Neuron (in vitro differentiated cells): ENCODE data around the gene TMIGD2.
"Not testable (repeated sequence)": the region's sequence is repeated elsewhere in the genome, so short reads cannot be mapped to it uniquely, and the experiment has no call there.

Source experiments
- H2AFZ ChIP-seq: one replicate; pipeline ENCODE4 v1.6.1; 2013; ENCODE audit warnings: low read depth, mild to moderate bottlenecking, inconsistent platforms, low read length, moderate library complexity
- H3K27me3 ChIP-seq: one replicate; pipeline ENCODE4 v1.6.1; 2013; ENCODE audit warnings: low read length; ENCODE audit not compliant: insufficient read depth
- H3K36me3 ChIP-seq: one replicate; pipeline ENCODE4 v1.6.1; 2013; ENCODE audit warnings: low read length; ENCODE audit not compliant: insufficient read depth
- H3K4me1 ChIP-seq: one replicate; pipeline ENCODE4 v1.6.1; 2013; ENCODE audit warnings: low read length; ENCODE audit not compliant: insufficient read depth
- H3K4me3 ChIP-seq: 2 replicates; pipeline ENCODE4 v1.5.1; 2013; ENCODE audit warnings: mild to moderate bottlenecking, low read length, moderate library complexity
- H3K9me3 ChIP-seq: one replicate; pipeline ENCODE4 v1.6.1; 2013; ENCODE audit warnings: low read length

TMIGD2 gene

DNA sequence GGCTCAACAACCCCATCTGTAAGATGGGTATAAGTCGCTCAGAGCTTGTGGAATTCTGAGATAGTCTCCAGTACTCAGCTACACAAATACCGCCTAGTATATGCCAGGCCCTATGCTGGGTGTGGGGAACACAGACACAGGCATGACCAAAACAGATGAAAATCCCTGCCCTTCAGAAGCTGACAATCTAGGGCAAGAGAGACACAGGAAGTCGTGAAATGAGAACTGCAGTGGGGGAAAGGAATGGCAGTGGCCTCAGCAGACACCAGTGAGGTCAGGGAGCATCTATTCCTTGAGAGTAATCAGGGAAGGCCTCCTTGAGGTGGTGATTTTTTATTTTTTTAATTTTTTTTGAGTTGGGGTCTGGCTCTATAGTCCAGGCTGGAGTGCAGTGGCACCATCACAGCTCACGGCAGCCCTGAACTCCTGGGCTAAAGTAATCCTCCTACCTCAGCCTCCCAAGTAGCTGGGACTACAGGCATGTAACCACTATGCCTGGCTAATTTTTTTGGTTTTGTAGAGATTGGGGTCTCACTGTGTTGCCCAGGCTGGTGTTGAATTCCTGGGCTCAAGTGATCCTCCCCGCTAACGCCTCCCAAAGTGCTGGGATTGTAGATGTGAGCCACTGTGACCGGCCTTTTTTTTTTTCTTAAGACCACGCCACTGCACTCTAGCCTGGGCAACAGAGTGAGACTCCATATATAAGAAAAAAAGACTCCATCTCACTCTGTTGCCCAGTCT lies 3.2 kb downstream of the TMIGD2 start:
- no peaks in the 10 kb centered on the region for H3K36me3 ChIP-seq
- H3K9me3 ChIP-seq = no peaks in the 10 kb centered on the region
- no peaks in the 10 kb centered on the region for H3K27me3 ChIP-seq
- H3K4me3 ChIP-seq = no peak overlapping the region
- peaks cover 6% of the 10 kb centered on the region for H3K4me1 ChIP-seq
- no peak overlapping the region for H2AFZ ChIP-seq

DNA sequence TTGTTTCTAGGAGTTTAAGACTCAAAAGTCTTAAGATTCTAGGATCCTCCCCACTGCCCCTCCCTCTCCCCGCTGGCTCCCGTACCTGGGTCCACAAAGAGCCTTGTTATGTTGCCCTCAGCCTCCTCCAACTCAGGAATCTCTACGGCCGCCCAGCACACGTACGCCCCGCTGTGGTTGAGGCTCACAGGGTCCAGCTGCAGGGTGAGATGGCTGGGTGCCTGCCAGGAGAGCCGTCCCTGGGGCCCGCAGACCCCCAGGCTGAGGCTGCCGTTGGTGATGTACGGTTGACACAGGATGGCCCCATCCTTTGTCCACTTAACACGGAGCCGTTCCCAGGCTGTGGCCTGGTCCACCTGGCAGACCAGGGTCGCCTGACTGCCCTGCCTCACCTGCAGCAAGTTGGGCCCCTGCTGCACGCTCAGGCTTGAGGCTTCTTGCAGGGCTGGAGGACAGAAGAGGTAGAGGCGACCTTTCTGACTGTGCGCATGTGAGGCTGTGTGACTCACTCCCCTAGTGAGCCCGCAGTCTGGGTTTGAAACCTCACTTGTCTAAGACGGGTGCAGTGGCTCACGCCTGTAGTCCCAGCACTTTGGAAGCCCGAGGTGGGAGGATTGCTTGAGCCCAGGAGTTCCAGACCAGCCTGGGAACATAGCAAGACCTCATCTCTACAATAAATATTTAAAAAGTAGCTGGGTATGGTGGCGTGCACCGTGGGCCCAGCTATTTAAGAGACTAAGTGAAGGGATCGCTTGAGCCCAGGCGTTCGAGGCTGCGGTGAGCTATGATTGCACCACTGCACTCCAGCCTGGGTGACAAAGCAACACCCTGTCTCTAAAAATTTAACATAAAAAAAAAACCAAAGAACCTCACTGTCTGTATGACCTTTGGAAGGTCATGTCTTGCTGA lies 4.0 kb downstream of the TMIGD2 start:
- Histone ChIP-seq H3K27me3 (no peaks in the 10 kb centered on the region), H3K36me3 (no peaks in the 10 kb centered on the region), H3K4me1 (peaks cover 6% of the 10 kb centered on the region), H2AFZ (no peak overlapping the region), H3K9me3 (no peaks in the 10 kb centered on the region), H3K4me3 (no peak overlapping the region)

DNA sequence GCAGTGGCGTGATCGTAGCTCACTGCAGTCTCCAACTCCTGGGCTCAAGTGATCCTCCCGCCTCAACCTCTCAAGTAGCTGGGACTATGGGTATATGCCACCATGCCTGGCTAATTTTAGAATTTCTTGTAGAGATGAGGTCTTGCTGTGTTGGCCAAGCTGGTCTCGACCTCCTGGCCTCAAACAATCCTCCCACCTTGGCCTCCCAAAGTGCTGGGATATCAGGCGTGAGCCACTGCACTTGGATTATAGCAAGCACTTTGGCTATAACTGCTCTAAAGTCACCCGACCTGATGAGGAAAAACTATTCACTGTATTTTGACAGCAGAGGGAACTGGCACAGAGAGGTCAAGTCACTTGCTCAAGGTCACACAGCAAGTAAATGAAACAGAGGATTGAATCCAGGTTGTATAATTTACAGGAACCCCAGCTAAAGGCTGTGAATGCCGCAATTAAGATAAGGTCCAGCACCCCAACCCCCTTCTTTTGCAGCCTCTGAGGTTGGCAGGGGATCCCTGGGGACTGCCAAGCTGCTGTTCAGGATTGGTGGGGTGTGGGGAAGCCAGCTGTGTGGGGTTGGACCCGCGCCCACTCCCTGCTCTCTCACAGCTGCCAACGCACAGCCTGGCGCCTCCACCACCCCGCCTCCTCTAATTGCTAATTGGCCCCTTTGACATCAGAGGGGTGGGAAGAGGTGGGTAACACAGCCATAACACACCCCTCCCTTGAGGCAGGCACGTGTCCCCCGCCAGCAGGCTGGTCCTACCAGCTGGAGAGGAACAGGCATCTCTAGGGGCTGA lies 6.0 kb downstream of the TMIGD2 start:
- no peaks in the 10 kb centered on the region for H3K9me3 ChIP-seq
- H3K4me3 ChIP-seq = no peak overlapping the region
- no peak overlapping the region for H2AFZ ChIP-seq
- peaks cover under 1% of the 10 kb centered on the region for H3K4me1 ChIP-seq
- no peaks in the 10 kb centered on the region for H3K27me3 ChIP-seq
- peaks cover 3% of the 10 kb centered on the region for H3K36me3 ChIP-seq

DNA sequence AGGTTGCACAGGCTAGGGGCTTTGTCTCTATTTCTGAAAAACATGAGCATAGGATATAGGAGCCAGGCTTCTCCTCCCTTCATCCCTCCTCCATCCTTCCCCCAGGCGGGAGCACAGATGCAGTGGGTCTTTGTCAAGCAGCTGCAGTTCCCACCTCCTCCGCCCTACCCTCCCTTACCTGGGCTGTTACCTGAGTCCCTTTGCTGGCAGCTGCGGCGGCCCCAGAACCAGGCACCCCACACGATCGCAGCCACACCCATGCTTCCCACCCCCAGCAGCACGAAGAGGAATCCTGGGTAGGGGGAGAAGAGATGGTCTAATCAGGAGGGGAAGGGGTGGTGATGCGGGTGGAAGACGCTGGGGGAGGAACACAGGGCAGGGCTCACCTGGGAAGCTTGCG lies 7.8 kb downstream of the TMIGD2 start:
- Histone ChIP-seq H3K4me1 (peaks cover 5% of the 10 kb centered on the region), H3K27me3 (no peaks in the 10 kb centered on the region), H3K9me3 (no peaks in the 10 kb centered on the region), H3K36me3 (peaks cover 10% of the 10 kb centered on the region), H3K4me3 (no peak overlapping the region), H2AFZ (no peak overlapping the region)

DNA sequence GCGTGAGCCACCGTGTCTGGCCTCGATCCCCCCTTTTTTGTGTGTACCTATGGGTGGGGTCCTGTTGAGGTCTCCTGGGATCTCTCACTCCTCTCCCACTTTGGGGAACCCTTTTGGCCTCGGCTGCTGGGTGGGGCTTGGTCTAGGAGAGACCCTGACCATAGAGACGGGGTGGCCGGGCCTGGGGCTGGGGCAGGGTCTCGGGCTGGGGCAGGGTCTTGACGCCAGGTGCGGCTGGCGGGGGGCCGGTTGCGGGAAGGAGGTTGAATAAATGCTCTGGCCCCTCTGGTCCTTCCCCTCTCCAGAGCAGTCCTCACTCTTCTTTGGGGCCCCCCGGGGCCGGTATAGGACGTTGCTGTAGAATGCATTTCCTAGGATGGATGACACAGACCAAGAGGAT lies 9.7 kb downstream of the TMIGD2 start:
- Histone ChIP-seq H3K36me3 (peaks cover 21% of the 10 kb centered on the region), H3K9me3 (no peaks in the 10 kb centered on the region), H3K4me1 (peaks cover 5% of the 10 kb centered on the region), H3K4me3 (no peak overlapping the region), H2AFZ (no peak overlapping the region), H3K27me3 (no peaks in the 10 kb centered on the region)

DNA sequence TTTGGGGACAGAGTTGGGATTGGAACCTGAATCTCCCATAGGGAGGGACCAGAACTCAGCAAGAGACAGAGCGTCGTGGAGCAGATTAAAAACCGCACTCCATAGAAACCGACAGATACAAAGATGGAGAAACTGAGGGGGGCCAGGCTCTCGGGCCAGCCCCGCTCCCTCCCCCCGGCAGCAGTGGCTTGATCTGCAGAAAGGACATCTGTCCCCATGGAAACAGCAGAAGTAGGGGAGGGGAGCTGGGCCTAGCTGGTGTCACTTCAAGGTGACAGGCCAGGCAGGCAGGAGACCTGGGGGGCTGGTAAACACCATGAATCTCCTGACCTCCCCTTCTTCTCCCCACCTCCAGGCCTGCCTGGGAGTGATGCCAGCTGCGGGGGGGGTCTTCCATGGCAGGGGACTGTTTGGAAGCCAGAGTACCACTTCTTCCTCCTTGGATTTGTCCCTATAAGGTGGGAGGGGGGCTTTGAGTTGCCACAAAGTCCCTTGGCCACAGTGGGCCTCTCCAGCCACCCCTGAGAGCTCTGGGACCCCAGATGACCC lies 10.9 kb downstream of the TMIGD2 start:
- Histone ChIP-seq H3K27me3 (no peaks in the 10 kb centered on the region), H3K4me1 (peaks cover 5% of the 10 kb centered on the region), H3K9me3 (no peaks in the 10 kb centered on the region), H2AFZ (no peak overlapping the region), H3K36me3 (peaks cover 29% of the 10 kb centered on the region), H3K4me3 (no peak overlapping the region)

DNA sequence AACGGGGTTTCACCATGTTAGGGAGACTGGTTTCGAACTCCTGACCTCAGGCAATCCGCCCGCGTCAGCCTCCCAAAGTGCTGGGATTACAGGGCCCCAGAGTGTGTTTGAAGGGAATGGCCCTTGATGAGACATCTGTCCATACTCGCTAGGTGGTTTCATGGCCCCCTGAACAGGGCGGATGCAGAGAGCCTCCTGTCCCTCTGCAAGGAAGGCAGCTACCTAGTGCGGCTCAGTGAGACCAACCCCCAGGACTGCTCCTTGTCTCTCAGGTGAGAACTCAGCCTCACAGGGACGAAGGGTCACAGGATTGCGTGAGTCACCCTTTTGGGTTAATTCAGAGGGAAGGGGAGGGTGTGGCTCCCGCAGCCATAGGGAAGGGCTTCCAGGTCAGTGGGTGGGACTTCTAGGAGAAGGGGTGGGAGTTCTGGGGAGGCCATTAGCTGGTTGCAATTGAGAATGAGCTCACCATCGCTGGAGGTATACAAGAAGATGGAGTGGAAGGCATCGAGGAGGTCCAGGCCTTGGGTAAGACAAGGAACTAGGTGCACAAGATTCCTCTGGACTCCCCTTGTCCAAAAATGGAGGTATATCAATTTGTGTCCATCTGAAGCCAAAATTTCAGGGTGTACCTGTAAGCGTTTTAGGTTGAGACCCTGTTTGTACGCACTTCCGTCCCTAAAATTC lies 14.0 kb downstream of the TMIGD2 start:
- peaks cover 48% of the 10 kb centered on the region for H3K36me3 ChIP-seq
- no peaks in the 10 kb centered on the region for H3K9me3 ChIP-seq
- no peaks in the 10 kb centered on the region for H3K27me3 ChIP-seq
- H3K4me1 ChIP-seq = peaks cover 5% of the 10 kb centered on the region
- no peak overlapping the region for H2AFZ ChIP-seq
- no peak overlapping the region for H3K4me3 ChIP-seq

DNA sequence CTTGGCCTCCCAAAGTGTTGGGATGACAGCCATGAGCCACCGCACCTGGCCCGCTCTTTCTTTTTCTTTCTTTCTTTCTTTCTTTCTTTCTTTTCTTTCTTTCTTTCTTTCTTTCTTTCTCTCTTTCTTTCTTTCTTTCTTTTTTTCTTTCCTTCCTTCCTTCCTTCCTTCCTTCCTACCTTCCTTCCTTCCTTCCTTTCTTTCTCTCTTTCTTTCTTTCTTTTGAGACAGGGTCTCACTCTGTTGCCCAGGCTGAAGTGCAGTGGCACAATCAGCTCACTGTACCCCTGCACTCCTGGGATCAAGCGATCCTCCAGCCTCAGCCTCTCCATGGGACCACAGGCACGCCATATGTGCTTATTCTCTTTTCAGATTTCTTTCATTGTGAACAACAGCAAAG lies 16.0 kb downstream of the TMIGD2 start:
- H3K9me3 ChIP-seq, H3K27me3 ChIP-seq, H2AFZ ChIP-seq, H3K4me3 ChIP-seq, H3K4me1 ChIP-seq: not testable (repeated sequence)
- H3K36me3 ChIP-seq = peaks cover 51% of the 10 kb centered on the region

DNA sequence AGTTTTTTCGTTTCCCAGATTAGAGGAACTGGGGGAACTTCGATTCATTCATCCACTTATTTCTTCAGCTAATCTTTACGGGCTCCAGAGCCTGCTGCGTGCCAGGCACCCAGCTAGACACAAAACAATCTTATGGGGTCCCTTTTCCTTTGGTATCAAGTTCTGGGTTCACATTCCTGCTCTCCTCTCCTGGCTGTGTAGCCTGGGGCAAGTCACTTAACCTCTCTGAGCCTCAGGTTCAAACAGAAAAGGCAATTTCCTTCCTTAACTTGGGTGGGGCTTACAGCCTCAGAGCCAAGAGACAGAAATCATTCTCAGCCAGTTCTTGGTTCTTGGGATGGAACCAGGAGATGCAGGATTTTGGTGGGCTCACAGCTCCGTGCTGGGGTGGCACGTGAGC lies 17.2 kb downstream of the TMIGD2 start:
- Histone ChIP-seq H3K4me3 (no peak overlapping the region), H3K4me1 (peaks cover 12% of the 10 kb centered on the region), H3K9me3 (no peaks in the 10 kb centered on the region), H2AFZ (no peak overlapping the region), H3K27me3 (no peaks in the 10 kb centered on the region), H3K36me3 (peaks cover 48% of the 10 kb centered on the region)

DNA sequence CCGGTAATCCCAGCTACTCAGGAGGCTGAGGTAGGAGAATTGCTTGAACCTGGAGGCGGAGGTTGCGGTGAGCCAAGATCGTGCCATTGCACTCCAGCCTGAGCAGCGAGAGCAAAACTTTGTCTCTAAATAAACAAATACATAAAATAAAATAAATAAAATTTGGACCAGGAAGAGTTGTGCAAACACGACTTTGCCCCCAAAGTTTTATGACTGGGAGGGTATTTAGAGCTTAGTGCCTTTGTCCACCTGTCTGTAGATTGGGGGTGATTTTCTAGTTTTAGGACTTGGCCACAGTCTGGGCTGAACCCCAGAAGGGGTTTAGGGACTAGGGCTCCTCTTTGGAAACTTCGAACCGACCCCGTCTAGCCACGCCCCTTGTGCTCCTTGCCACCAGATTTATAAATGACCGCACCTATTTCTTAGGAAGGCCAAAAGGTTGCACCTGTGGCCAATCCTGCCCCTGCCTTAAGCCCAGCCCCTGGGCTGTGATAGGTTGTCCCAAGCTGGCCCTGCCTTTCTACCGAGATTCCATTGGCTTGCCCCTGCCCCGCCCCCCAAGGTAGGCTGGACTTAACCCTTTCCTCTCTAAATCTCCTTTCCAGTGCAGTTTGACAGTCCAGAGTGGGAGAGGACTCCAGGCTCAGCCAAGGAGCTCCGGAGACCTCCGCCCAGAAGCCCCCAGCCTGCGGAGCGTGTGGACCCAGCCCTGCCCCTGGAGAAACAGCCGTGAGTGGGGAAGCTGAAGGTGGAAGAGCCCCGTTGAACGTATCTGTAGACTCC lies 17.8 kb downstream of the TMIGD2 start:
- Histone ChIP-seq H3K9me3 (no peaks in the 10 kb centered on the region), H2AFZ (no peak overlapping the region), H3K4me1 (peaks cover 17% of the 10 kb centered on the region), H3K36me3 (peaks cover 48% of the 10 kb centered on the region), H3K4me3 (no peak overlapping the region), H3K27me3 (no peaks in the 10 kb centered on the region)

DNA sequence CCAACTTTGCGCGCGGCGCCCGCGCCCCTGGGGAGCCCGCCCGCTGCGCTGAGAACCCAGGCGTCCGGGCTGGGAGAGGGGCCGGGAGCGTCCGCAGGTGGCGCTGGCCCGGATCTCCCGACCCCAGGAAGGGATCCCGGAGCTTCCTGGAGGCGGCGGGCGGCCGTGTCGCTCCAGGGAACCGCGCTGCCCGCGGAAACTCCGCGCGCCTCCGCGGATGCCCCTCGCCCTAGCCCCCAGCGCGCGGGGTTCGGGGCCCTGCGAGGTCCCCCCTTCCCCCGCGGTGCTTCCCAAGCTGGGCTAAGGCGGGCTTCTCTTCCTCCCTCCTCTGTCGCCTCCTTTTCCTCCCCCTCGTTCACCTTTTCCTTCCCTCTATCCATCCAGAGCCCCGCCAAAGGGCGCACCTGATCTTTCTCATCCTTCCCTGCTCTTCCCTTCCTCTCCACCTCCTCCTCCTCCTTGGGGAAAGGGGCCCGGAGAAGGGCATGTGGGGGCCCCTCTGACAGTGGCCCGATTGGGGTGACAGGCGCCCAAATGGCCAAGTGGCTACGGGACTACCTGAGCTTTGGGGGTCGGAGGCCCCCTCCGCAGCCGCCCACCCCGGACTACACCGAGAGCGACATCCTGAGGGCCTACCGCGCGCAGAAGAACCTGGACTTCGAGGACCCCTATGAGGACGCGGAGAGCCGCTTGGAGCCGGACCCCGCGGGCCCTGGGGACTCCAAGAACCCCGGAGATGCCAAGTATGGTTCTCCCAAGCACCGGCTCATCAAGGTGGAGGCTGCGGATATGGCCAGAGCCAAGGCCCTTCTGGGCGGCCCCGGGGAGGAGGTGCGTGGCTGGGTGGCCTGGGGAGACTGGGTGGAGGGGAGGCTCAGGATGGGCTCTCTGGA lies 22.4 kb downstream of the TMIGD2 start:
- H3K4me3 ChIP-seq = peak overlapping the region; percentile 87
- H3K27me3 ChIP-seq = no peaks in the 10 kb centered on the region
- H2AFZ ChIP-seq = peak overlapping the region; percentile 44
- H3K9me3 ChIP-seq = no peaks in the 10 kb centered on the region
- peaks cover 18% of the 10 kb centered on the region for H3K36me3 ChIP-seq
- H3K4me1 ChIP-seq = peaks cover 32% of the 10 kb centered on the region
